ENCODE data around the gene TPM2. TPM values are rescaled to one million over a fixed set of nuclear protein-coding genes. Genes with fewer than 3 reads are reported as not detected.

The TPM2 gene
- total RNA-seq, 4 donors from 2014 or later, result 86.2 to 269 (median 115) TPM

DNA sequence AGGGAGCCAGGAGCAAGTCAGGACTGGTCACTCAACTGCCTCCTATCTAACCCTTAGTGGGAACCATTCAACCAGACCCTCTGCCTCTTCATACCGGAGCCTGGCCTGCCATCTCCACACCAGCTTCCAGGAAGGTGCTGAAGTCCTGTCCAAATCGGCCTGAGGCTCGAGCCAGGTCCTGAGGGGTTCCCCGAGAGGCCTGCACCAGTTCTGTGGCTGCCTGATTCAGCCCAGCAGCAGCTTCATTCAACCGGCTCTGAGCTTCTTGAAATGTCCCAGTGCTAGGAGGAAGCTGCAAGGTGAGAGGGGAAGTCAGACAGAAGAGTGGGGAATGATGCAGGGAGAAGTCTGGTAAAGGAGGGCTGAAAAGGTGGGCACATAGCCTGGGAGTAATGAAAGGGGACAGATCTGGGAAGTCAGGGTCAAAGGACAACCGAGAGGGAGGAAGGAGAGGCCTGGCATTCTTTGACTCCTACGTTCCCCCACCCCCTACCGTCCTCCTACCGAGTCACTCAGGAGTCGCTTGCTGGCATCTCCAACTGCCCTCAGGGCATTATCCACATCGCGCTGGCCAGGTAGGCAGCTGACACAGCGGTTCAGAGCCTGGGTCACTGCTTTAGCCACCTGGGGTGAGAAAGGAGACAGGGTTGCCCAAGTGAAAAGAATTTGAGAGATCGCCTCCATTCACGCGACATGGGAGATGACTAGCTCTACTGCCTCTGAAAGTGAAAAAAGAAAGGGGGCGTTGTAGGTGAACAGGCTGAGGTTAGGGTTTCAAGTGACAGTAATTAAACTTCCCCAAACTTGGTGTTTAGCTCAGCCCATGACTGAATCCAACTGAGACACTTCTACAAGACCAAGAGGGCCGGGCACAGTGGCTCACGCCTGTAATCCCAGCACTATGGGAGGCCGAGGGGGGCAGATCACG lies 22.0 kb upstream of the TPM2 start:
- TF ChIP-seq, protein P1, sequence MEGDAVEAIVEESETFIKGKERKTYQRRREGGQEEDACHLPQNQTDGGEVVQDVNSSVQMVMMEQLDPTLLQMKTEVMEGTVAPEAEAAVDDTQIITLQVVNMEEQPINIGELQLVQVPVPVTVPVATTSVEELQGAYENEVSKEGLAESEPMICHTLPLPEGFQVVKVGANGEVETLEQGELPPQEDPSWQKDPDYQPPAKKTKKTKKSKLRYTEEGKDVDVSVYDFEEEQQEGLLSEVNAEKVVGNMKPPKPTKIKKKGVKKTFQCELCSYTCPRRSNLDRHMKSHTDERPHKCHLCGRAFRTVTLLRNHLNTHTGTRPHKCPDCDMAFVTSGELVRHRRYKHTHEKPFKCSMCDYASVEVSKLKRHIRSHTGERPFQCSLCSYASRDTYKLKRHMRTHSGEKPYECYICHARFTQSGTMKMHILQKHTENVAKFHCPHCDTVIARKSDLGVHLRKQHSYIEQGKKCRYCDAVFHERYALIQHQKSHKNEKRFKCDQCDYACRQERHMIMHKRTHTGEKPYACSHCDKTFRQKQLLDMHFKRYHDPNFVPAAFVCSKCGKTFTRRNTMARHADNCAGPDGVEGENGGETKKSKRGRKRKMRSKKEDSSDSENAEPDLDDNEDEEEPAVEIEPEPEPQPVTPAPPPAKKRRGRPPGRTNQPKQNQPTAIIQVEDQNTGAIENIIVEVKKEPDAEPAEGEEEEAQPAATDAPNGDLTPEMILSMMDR (IDR thresholded peaks at IDR 0.05; ENCODE audit: low read depth), result no peak

DNA sequence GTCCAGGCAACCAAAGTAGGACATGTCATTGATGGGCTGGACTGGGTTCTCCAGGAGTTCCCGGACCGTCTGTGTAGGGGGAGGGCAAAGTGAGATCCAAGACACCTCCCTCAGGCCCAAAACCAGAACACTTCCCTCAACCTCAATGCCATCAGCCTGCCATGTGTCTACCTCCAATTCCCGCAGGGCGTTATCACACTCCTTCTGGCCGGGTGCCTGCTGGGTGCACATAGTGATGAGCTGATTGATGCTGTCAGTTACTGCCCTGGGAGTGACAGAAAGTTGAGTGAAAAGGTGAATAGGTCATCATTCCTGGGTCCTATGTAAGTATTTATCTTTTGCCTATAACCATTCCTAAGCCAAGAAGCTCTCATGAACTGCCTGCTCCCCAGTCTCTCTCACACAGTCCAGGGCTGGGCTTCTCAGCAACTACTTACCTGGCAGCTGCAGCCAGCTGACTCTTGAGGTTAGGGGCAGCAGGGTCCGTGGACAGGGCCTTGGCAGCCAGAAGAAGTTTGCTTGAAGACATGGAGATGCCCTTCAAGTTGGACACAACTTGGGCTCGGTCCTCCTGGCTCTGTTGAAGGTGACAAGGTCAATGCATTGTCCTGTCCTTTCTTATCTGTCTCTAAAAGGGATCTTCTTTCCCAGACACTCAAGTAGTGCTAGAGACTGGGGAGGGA lies 21.2 kb upstream of the TPM2 start:
- TF ChIP-seq, protein P1 (IDR thresholded peaks at IDR 0.05; ENCODE audit: low read depth), result no peak

DNA sequence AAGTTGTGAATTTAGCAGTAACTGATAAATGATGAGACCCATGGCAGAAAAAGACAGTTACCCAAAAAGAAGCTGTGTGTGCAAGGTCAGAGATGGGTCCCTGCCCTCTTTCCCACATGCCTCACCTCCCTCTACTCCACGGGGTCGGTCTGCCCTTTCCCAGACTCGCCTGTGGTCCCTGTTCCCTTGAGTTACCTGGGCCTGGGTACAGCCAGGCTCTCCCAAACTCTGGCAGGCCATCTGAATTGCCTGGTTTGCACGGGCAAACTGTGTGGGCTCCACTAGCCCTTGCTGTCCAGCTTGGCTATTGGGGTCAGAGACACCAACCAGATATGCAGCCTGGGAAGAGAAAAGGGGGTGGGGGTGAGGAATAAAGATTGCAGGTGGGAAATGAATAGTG lies 18.4 kb upstream of the TPM2 start:
- TF ChIP-seq, protein P1 (IDR thresholded peaks at IDR 0.05; ENCODE audit: low read depth), result no peak

DNA sequence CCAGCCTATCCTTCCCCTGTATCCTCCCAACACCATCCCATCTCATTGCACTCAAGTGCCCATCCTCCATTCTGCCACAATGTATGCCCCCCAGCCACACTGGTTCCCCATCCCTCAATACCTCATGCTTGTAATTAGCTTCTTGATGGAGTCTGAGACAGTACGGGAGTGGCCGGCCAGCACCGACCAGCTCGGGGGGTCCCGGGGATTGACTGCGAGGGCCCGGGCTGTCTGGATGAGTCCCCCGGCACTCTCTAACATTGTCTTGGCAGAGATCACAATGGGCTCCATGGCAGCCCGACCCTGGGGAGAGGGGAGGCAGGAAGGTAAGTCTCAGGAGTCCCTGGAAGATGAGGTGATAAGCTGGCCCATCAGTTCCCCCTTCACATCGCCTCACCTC lies 17.2 kb upstream of the TPM2 start:
- TF ChIP-seq, protein P1 (IDR thresholded peaks at IDR 0.05; ENCODE audit: low read depth), result no peak

DNA sequence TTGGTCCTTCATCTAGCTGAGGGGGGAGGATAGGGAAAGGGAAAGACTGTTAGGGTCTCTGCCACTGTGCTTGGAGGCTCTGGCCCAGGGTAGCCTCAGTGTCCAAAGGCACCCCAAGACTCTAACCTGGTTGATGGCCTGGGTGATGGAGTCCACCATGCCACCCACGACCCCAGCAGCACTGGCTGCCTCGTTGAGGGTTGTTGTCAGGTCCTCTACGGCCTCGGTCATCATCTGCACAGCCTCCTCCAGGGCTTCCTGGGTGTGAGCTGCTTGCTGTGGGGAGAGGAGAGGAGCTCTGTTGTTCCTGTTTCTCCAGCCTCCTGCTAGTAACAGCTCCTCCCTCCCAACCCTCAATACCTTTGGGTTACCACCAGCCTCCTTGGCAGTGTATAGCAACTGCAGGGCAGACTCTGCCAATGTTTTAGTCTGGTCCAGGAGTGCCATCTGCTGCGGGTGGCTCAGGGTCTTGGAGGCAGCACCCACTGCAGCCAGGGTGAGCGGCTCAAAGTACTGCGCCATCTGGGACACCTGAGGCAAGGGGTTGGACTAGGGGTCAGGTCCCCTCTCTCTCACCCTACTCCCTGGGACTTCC lies 16.2 kb upstream of the TPM2 start:
- TF ChIP-seq, protein P1 (IDR thresholded peaks at IDR 0.05; ENCODE audit: low read depth), result no peak

DNA sequence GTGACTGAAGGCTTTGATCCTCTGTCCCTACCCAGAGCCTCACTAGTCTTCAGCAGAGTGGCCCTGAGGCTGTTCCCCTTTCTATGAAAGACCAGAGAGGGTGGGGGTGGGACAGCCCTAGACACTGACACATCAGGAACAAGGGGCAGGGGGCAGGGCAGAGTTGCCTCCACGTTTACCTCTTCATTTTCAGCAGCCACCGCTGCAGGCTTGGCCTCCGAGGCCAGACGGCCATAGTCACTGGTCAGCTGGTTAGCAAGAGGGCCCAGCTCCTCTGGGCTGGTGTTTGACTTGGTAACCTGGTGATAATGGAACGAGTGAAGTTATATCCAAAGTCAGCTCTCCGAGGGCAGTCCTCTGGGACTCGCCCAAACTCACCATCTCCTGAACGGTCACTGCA lies 15.6 kb upstream of the TPM2 start:
- TF ChIP-seq, protein P1 (IDR thresholded peaks at IDR 0.05; ENCODE audit: low read depth), result no peak

Data from subcutaneous adipose tissue (tissue), 4 donors.